Inflammatory macrophage treated with lipopolysaccharide for 1 hour (primary cell): Measurements from ENCODE around the gene WFIKKN2.

Experiments
- DNase-seq, 2 donors: peaks; one replicate each; pipeline ENCODE4 v3.0.0-alpha.2; 2020 to 2022

The WFIKKN2 gene

GRCh38 chr17:50881182-50881581 lies 45.8 kb downstream of the WFIKKN2 start:
- DNase-seq, result no peak

- DNase-seq, result no peak
These were observed 47.5 kb downstream of the WFIKKN2 start for GRCh38 chr17:50882851-50883250.

GRCh38 chr17:50883850-50884438 lies 48.6 kb downstream of the WFIKKN2 start:
- DNase-seq, result peak; percentile 62 to 75

GRCh38 chr17:50884439-50885311 lies 49.3 kb downstream of the WFIKKN2 start:
- no peak for DNase-seq

GRCh38 chr17:50887705-50888245 lies 52.4 kb downstream of the WFIKKN2 start:
- no peak for DNase-seq

GRCh38 chr17:50889528-50890118 lies 54.2 kb downstream of the WFIKKN2 start:
- no peak for DNase-seq

GRCh38 chr17:50890675-50891516 lies 55.5 kb downstream of the WFIKKN2 start:
- DNase-seq, result no peak

GRCh38 chr17:50891577-50891989 lies 56.2 kb downstream of the WFIKKN2 start:
- DNase-seq, result no peak
